ENCODE results near the gene CHD2.

The CHD2 gene

GRCh38 chr15:92886815-92887214 lies 13.3 kb upstream of the CHD2 start:
- no peak for TF ChIP-seq TAF1 (IDR thresholded peaks at IDR 0.05; ENCODE audit: borderline replicate concordance, insufficient read depth, low read length)
- TF ChIP-seq SIN3A (IDR thresholded peaks at IDR 0.05; ENCODE audit: borderline replicate concordance, insufficient read depth, low read length) = no peak
- TF ChIP-seq POLR2AphosphoS5 (IDR thresholded peaks at IDR 0.05; ENCODE audit: low read depth, low read length) = no peak
- TF ChIP-seq, protein P1, sequence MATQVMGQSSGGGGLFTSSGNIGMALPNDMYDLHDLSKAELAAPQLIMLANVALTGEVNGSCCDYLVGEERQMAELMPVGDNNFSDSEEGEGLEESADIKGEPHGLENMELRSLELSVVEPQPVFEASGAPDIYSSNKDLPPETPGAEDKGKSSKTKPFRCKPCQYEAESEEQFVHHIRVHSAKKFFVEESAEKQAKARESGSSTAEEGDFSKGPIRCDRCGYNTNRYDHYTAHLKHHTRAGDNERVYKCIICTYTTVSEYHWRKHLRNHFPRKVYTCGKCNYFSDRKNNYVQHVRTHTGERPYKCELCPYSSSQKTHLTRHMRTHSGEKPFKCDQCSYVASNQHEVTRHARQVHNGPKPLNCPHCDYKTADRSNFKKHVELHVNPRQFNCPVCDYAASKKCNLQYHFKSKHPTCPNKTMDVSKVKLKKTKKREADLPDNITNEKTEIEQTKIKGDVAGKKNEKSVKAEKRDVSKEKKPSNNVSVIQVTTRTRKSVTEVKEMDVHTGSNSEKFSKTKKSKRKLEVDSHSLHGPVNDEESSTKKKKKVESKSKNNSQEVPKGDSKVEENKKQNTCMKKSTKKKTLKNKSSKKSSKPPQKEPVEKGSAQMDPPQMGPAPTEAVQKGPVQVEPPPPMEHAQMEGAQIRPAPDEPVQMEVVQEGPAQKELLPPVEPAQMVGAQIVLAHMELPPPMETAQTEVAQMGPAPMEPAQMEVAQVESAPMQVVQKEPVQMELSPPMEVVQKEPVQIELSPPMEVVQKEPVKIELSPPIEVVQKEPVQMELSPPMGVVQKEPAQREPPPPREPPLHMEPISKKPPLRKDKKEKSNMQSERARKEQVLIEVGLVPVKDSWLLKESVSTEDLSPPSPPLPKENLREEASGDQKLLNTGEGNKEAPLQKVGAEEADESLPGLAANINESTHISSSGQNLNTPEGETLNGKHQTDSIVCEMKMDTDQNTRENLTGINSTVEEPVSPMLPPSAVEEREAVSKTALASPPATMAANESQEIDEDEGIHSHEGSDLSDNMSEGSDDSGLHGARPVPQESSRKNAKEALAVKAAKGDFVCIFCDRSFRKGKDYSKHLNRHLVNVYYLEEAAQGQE (IDR thresholded peaks at IDR 0.05; ENCODE audit: insufficient read depth in 1 of 2, low read depth in 2 of 2, low read length in 2 of 2) = no peak
- no peak for TF ChIP-seq FOXP2 (optimal IDR thresholded peaks at IDR 0.05; ENCODE audit: borderline replicate concordance, extremely low read depth, extremely low read length, insufficient read depth)

GRCh38 chr15:92887869-92888268 lies 12.3 kb upstream of the CHD2 start:
- TF ChIP-seq SIN3A (IDR thresholded peaks at IDR 0.05; ENCODE audit: borderline replicate concordance, insufficient read depth, low read length) (no peak), FOXP2 (optimal IDR thresholded peaks at IDR 0.05; ENCODE audit: borderline replicate concordance, extremely low read depth, extremely low read length, insufficient read depth) (no peak), TAF1 (IDR thresholded peaks at IDR 0.05; ENCODE audit: borderline replicate concordance, insufficient read depth, low read length) (no peak), POLR2AphosphoS5 (IDR thresholded peaks at IDR 0.05; ENCODE audit: low read depth, low read length) (no peak)
- TF ChIP-seq, protein P1 (IDR thresholded peaks at IDR 0.05; ENCODE audit: insufficient read depth in 1 of 2, low read depth in 2 of 2, low read length in 2 of 2) = no peak

GRCh38 chr15:92889390-92890107 lies 10.6 kb upstream of the CHD2 start:
- TF ChIP-seq POLR2AphosphoS5 (IDR thresholded peaks at IDR 0.05; ENCODE audit: low read depth, low read length) = no peak
- no peak for TF ChIP-seq SIN3A (IDR thresholded peaks at IDR 0.05; ENCODE audit: borderline replicate concordance, insufficient read depth, low read length)
- TF ChIP-seq, protein P1 (IDR thresholded peaks at IDR 0.05; ENCODE audit: insufficient read depth in 1 of 2, low read depth in 2 of 2, low read length in 2 of 2) = no peak
- no peak for TF ChIP-seq FOXP2 (optimal IDR thresholded peaks at IDR 0.05; ENCODE audit: borderline replicate concordance, extremely low read depth, extremely low read length, insufficient read depth)
- no peak for TF ChIP-seq TAF1 (IDR thresholded peaks at IDR 0.05; ENCODE audit: borderline replicate concordance, insufficient read depth, low read length)

- TF ChIP-seq FOXP2 (optimal IDR thresholded peaks at IDR 0.05; ENCODE audit: borderline replicate concordance, extremely low read depth, extremely low read length, insufficient read depth) (no peak), SIN3A (IDR thresholded peaks at IDR 0.05; ENCODE audit: borderline replicate concordance, insufficient read depth, low read length) (no peak), TAF1 (IDR thresholded peaks at IDR 0.05; ENCODE audit: borderline replicate concordance, insufficient read depth, low read length) (no peak), POLR2AphosphoS5 (IDR thresholded peaks at IDR 0.05; ENCODE audit: low read depth, low read length) (no peak)
- TF ChIP-seq, protein P1 (IDR thresholded peaks at IDR 0.05; ENCODE audit: insufficient read depth in 1 of 2, low read depth in 2 of 2, low read length in 2 of 2) = no peak
Measured at GRCh38 chr15:92891533-92892200, 8.5 kb upstream of the CHD2 start.

All from PFSK-1 (cell line).